Endodermal cell (in vitro differentiated cells): ENCODE data around the gene LCE2B. TPM values are rescaled to one million over a fixed set of nuclear protein-coding genes. Genes with fewer than 3 reads are reported as not detected.

Experiments
- DNase-seq: peaks from one replicate; pipeline ENCODE4 v3.0.0-alpha.2; 2017
- H3K27ac ChIP-seq: 2 replicates; pipeline ENCODE4 v1.5.1; 2013; ENCODE audit warnings: mild to moderate bottlenecking, low read depth, low read length, moderate library complexity
- H3K27me3 ChIP-seq: 2 replicates; pipeline ENCODE4 v1.6.1; 2013; ENCODE audit warnings: mild to moderate bottlenecking, low read length, moderate library complexity; ENCODE audit not compliant: insufficient read depth, control insufficient read depth, poor library complexity, severe bottlenecking
- H3K36me3 ChIP-seq: 2 replicates; pipeline ENCODE4 v1.7.0; 2013; ENCODE audit warnings: mild to moderate bottlenecking, low read length, moderate library complexity; ENCODE audit not compliant: control insufficient read depth, insufficient read depth
- H3K4me1 ChIP-seq: one replicate; pipeline ENCODE4 v1.7.0; 2013; ENCODE audit warnings: low read length; ENCODE audit not compliant: control insufficient read depth, insufficient read depth
- H3K4me3 ChIP-seq: 2 replicates; pipeline ENCODE4 v1.5.1; 2013; ENCODE audit warnings: mild to moderate bottlenecking, low read length, moderate library complexity
- H3K9ac ChIP-seq: 2 replicates; pipeline ENCODE4 v1.6.1; 2013; ENCODE audit warnings: mild to moderate bottlenecking, low read length, moderate library complexity; ENCODE audit not compliant: poor library complexity, severe bottlenecking; ENCODE audit errors: extremely low read depth
- H3K9me3 ChIP-seq: 2 replicates; pipeline ENCODE4 v1.6.1; 2013; ENCODE audit warnings: mild to moderate bottlenecking, low read length, moderate library complexity; ENCODE audit not compliant: control insufficient read depth
- H3K27ac Mint-ChIP-seq: 2 replicates; pipeline ENCODE4 v1.8.0; 2020; ENCODE audit warnings: mixed read lengths
- H3K27me3 Mint-ChIP-seq: 2 replicates; pipeline ENCODE4 v1.8.0; 2021; ENCODE audit warnings: mild to moderate bottlenecking, mixed read lengths; ENCODE audit not compliant: insufficient read depth
- H3K36me3 Mint-ChIP-seq: 2 replicates; pipeline ENCODE4 v1.8.0; 2020; ENCODE audit warnings: low read depth, mixed read lengths
- H3K4me1 Mint-ChIP-seq: 2 replicates; pipeline ENCODE4 v1.8.0; 2020; ENCODE audit warnings: mixed read lengths
- H3K4me3 Mint-ChIP-seq: 2 replicates; pipeline ENCODE4 v1.8.0; 2020; ENCODE audit warnings: mild to moderate bottlenecking, moderate library complexity, mixed read lengths
- H3K9me3 Mint-ChIP-seq: 2 replicates; pipeline ENCODE4 v1.8.0; 2020; ENCODE audit warnings: mild to moderate bottlenecking, mixed read lengths
- WGBS, 2 experiments: methylation state at CpG; one replicate each; pipeline versions ENCODE4 v1.1.5 to v1.1.7; 2013; ENCODE audit warnings: missing lambda C conversion rate in 2 of 2, mixed read lengths in 1 of 2; ENCODE audit not compliant: insufficient coverage in 1 of 2, insufficient read length in 1 of 2; 5-methylcytosine and 5-hydroxymethylcytosine counted together
- total RNA-seq, 2 donors: library from RNA; stranded (reverse); fragmentation: NEBNext Ultra II Directional in 1 of 2; extraction: Animal tissue kit (Norgen Biotek cat#: 25700) in 1 of 2; gene quantifications; 2 replicates in 1 of 2; 3 replicates in 1 of 2; pipeline ENCODE4 v1.2.1, GENCODE V29; 2021
- TF ChIP-seq, protein P1 (sequence below): fragments of 200-600 bp; sonication (generic); conservative IDR thresholded peaks from 2 replicates; pipeline ENCODE4 v1.5.0; 2021; ENCODE audit warnings: antibody characterized with exemption, mild to moderate bottlenecking

LCE2B gene
- total RNA-seq, 2 donors from 2014 or later: not detected

DNA sequence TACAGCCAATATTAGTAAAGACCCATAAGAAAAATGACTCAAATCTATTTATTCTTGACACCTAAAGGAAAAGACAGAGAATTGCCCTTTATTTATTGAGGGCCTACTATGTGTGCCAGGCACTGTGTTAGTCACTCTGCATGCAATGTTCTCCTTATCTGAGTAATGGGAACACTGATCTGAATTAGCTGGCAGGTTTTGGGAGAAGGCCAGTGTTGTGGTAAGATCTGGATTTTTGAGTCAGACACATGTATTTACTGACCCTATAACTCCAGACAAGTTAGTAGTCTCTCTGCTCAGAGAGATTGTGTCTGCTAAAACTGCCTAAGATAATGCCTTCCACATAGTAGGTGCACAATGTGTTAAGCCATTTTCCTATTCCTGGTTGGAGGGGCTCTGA, 39.3 kb downstream of the LCE2B start:
- no peaks in the 10 kb centered on the region for H3K4me1 ChIP-seq
- no peak overlapping the region for H3K4me3 ChIP-seq
- no peak for DNase-seq
- no peaks in the 10 kb centered on the region for H3K27me3 Mint-ChIP-seq
- H3K9me3 Mint-ChIP-seq: peaks cover 92% of the 10 kb centered on the region
- no peak overlapping the region for H3K9ac ChIP-seq
- no peaks in the 10 kb centered on the region for H3K27me3 ChIP-seq
- no peak overlapping the region for H3K4me3 Mint-ChIP-seq
- H3K27ac ChIP-seq: no peak overlapping the region
- H3K36me3 Mint-ChIP-seq: no peaks in the 10 kb centered on the region
- H3K36me3 ChIP-seq: no peaks in the 10 kb centered on the region
- no peak overlapping the region for H3K27ac Mint-ChIP-seq
- TF ChIP-seq, protein P1, sequence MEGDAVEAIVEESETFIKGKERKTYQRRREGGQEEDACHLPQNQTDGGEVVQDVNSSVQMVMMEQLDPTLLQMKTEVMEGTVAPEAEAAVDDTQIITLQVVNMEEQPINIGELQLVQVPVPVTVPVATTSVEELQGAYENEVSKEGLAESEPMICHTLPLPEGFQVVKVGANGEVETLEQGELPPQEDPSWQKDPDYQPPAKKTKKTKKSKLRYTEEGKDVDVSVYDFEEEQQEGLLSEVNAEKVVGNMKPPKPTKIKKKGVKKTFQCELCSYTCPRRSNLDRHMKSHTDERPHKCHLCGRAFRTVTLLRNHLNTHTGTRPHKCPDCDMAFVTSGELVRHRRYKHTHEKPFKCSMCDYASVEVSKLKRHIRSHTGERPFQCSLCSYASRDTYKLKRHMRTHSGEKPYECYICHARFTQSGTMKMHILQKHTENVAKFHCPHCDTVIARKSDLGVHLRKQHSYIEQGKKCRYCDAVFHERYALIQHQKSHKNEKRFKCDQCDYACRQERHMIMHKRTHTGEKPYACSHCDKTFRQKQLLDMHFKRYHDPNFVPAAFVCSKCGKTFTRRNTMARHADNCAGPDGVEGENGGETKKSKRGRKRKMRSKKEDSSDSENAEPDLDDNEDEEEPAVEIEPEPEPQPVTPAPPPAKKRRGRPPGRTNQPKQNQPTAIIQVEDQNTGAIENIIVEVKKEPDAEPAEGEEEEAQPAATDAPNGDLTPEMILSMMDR: no peak
- peaks cover 80% of the 10 kb centered on the region for H3K9me3 ChIP-seq
- H3K4me1 Mint-ChIP-seq: no peaks in the 10 kb centered on the region

DNA sequence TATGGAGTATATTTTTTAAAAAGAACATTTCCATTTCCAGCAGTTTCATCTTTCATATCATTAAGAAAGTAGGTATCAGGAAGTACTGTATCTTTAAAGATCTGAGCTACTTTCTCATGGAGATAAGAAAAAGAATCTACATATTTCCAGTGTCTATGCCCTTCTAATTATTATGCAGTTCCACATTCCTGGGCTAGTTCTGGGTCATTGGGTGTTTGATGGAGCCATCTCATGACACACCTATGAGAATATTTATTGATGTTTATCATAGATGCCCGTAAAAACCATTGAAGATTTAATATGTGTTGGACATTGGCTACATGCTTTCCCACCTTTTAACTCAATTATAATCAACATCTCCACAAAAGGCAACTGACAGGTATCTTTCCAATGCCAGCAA, 43.1 kb downstream of the LCE2B start:
- no peaks in the 10 kb centered on the region for H3K4me1 Mint-ChIP-seq
- no peaks in the 10 kb centered on the region for H3K36me3 Mint-ChIP-seq
- H3K4me3 ChIP-seq: no peak overlapping the region
- no peaks in the 10 kb centered on the region for H3K27me3 Mint-ChIP-seq
- peaks cover 74% of the 10 kb centered on the region for H3K9me3 ChIP-seq
- H3K27me3 ChIP-seq: no peaks in the 10 kb centered on the region
- H3K27ac ChIP-seq: no peak overlapping the region
- no peak overlapping the region for H3K27ac Mint-ChIP-seq
- 100% methylated on average over 1 of the region's 1 CpG; no CpG with 5 or more reads in 1 of the 2 experiments for WGBS, 2 experiments
- TF ChIP-seq, protein P1: no peak
- no peak for DNase-seq
- H3K4me1 ChIP-seq: no peaks in the 10 kb centered on the region
- H3K36me3 ChIP-seq: no peaks in the 10 kb centered on the region
- H3K9ac ChIP-seq: no peak overlapping the region
- peaks cover 81% of the 10 kb centered on the region for H3K9me3 Mint-ChIP-seq
- H3K4me3 Mint-ChIP-seq: no peak overlapping the region

DNA sequence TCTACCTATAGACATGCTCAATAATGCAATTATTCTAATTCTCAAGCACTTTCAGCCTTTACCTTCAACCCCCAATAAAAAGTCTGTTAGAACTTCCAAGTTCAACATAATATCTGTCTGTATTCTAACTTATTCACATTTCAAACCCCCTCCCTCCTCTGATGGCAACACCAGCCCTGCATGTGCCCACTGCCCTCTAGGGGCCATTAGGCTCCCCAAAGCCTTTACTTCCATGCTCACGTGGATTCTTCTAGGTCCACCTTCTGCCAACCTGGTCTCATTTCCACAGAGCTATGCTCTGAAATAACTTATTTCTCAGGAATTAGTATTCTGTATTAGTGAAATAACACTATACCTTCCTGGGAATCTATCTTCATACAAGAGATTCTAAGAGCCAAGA, 49.7 kb downstream of the LCE2B start:
- Mint-ChIP-seq H3K4me1 (no peaks in the 10 kb centered on the region), H3K36me3 (no peaks in the 10 kb centered on the region), H3K27ac (no peak overlapping the region), H3K27me3 (no peaks in the 10 kb centered on the region), H3K4me3 (no peak overlapping the region), H3K9me3 (peaks cover 83% of the 10 kb centered on the region)
- peaks cover 72% of the 10 kb centered on the region for H3K9me3 ChIP-seq
- no peak for DNase-seq
- no peaks in the 10 kb centered on the region for H3K36me3 ChIP-seq
- no peak overlapping the region for H3K27ac ChIP-seq
- no peaks in the 10 kb centered on the region for H3K4me1 ChIP-seq
- H3K9ac ChIP-seq: no peak overlapping the region
- WGBS, 2 experiments: 52% methylated on average over 1 of the region's 1 CpG; no CpG with 5 or more reads in 1 of the 2 experiments
- H3K27me3 ChIP-seq: no peaks in the 10 kb centered on the region
- TF ChIP-seq, protein P1: no peak
- H3K4me3 ChIP-seq: no peak overlapping the region

Other genes with a start within 250 kb of the LCE2B start
- not detected for gene LCE5A, start 175.3 kb upstream of the LCE2B start, total RNA-seq
- not detected for gene CRCT1, start 171.6 kb upstream of the LCE2B start, total RNA-seq
- gene LCE3E, start 119.3 kb upstream of the LCE2B start, total RNA-seq: not detected
- not detected for gene LCE3D, start 105.6 kb upstream of the LCE2B start, total RNA-seq
- gene LCE3C, start 85.9 kb upstream of the LCE2B start, total RNA-seq: not detected
- gene LCE3B, start 72.3 kb upstream of the LCE2B start, total RNA-seq: not detected
- not detected for gene LCE3A, start 63.0 kb upstream of the LCE2B start, total RNA-seq
- not detected for gene LCE2D, start 22.7 kb upstream of the LCE2B start, total RNA-seq
- gene LCE2C, start 10.8 kb upstream of the LCE2B start, total RNA-seq: not detected
- not detected for gene LCE2A, start 12.2 kb downstream of the LCE2B start, total RNA-seq
- not detected for gene LCE4A, start 22.0 kb downstream of the LCE2B start, total RNA-seq
- not detected for gene KPRP, start 71.9 kb downstream of the LCE2B start, total RNA-seq
- not detected for gene LCE1F, start 89.0 kb downstream of the LCE2B start, total RNA-seq
- not detected for gene LCE1E, start 100.1 kb downstream of the LCE2B start, total RNA-seq
- not detected for gene LCE1D, start 110.6 kb downstream of the LCE2B start, total RNA-seq
- not detected for gene LCE1C, start 120.5 kb downstream of the LCE2B start, total RNA-seq
- gene LCE1B, start 125.8 kb downstream of the LCE2B start, total RNA-seq: not detected
- gene LCE1A, start 141.3 kb downstream of the LCE2B start, total RNA-seq: not detected
- gene LCE6A, start 156.7 kb downstream of the LCE2B start, total RNA-seq: not detected
- gene LCE7A, start 173.9 kb downstream of the LCE2B start, total RNA-seq: not detected
- not detected for gene SMCP, start 192.2 kb downstream of the LCE2B start, total RNA-seq
- gene IVL, start 222.4 kb downstream of the LCE2B start, total RNA-seq: not detected